HTR-8/SVneo (cell line): ENCODE results near the gene PLCB2.

Experiments
- DNase-seq: peaks from one replicate; pipeline ENCODE4 v3.0.0; 2011; ENCODE audit warnings: low spot score, mixed read lengths; ENCODE audit not compliant: insufficient read length
- FAIRE-seq: peaks from 2 replicates; lab custom pipeline; 2011; peaks lifted over from hg19 to GRCh38; lab: Jason Lieb, UNC

The PLCB2 gene

GRCh38 chr15:40256638-40257235 is 51.0 kb downstream of the PLCB2 start:
- FAIRE-seq (no peak), DNase-seq (no peak)

GRCh38 chr15:40255033-40255432 is 52.7 kb downstream of the PLCB2 start:
- no peak for DNase-seq
- no peak for FAIRE-seq

GRCh38 chr15:40254452-40254851 is 53.3 kb downstream of the PLCB2 start:
- DNase-seq (no peak), FAIRE-seq (no peak)

- DNase-seq (no peak), FAIRE-seq (no peak)
Measured at GRCh38 chr15:40253167-40253790, 54.5 kb downstream of the PLCB2 start.

- DNase-seq = no peak
- no peak for FAIRE-seq
Measured at GRCh38 chr15:40252438-40253166, 55.1 kb downstream of the PLCB2 start.

GRCh38 chr15:40252141-40252437 is 55.6 kb downstream of the PLCB2 start:
- DNase-seq = no peak
- no peak for FAIRE-seq

GRCh38 chr15:40251486-40252140 is 56.1 kb downstream of the PLCB2 start:
- DNase-seq (no peak), FAIRE-seq (no peak)

GRCh38 chr15:40250771-40251483 is 56.8 kb downstream of the PLCB2 start:
- no peak for DNase-seq
- FAIRE-seq = no peak

- DNase-seq (no peak), FAIRE-seq (no peak)
Measured at GRCh38 chr15:40250304-40250656, 57.5 kb downstream of the PLCB2 start.

- DNase-seq = no peak
- FAIRE-seq = peak; percentile 40
Measured at GRCh38 chr15:40249477-40250303, 58.0 kb downstream of the PLCB2 start.

GRCh38 chr15:40248006-40248783 is 59.5 kb downstream of the PLCB2 start:
- no peak for FAIRE-seq
- DNase-seq = no peak

GRCh38 chr15:40247406-40247971 is 60.2 kb downstream of the PLCB2 start:
- FAIRE-seq = no peak
- no peak for DNase-seq

- no peak for DNase-seq
- FAIRE-seq = no peak
Measured at GRCh38 chr15:40246496-40247280, 61.0 kb downstream of the PLCB2 start.

- FAIRE-seq (no peak), DNase-seq (no peak)
Measured at GRCh38 chr15:40245666-40246450, 61.9 kb downstream of the PLCB2 start.

- FAIRE-seq (no peak), DNase-seq (no peak)
Measured at GRCh38 chr15:40244961-40245523, 62.7 kb downstream of the PLCB2 start.

GRCh38 chr15:40243126-40243810 is 64.5 kb downstream of the PLCB2 start:
- DNase-seq (no peak), FAIRE-seq (no peak)
